ENCODE data around the gene ANK3. TPM values are rescaled to one million over a fixed set of nuclear protein-coding genes. Genes with fewer than 3 reads are reported as not detected.

Gene ANK3
- total and polyA plus RNA-seq, 2 donors from 2014 or later: 38.2 to 214 TPM

- intact Hi-C loops (cut with DNase I): no loop called here
Measured at GRCh38 chr10:60338786-60339185, 50.9 kb downstream of the ANK3 start.

GRCh38 chr10:60338002-60338564, 51.6 kb downstream of the ANK3 start:
- DNase-seq: no peak
- no peak overlapping the region for H3K27ac ChIP-seq (ENCODE audit: low read depth in 2 of 2, low read length in 2 of 2)
- no peaks in the 10 kb centered on the region for H3K9me3 ChIP-seq (ENCODE audit: control insufficient read depth in 2 of 3, insufficient read depth in 1 of 3, low read length in 3 of 3)
- no peaks in the 10 kb centered on the region for H3K4me1 ChIP-seq (ENCODE audit: control insufficient read depth in 2 of 3, insufficient read depth in 2 of 3, low read depth in 1 of 3, low read length in 3 of 3)
- no peaks in the 10 kb centered on the region for H3K36me3 ChIP-seq (ENCODE audit: control insufficient read depth in 2 of 3, insufficient read depth in 3 of 3, low read length in 3 of 3)
- H3K4me3 ChIP-seq (ENCODE audit: low read length in 3 of 3): no peak overlapping the region
- no peak for FAIRE-seq
- no peak overlapping the region for H3K9ac ChIP-seq (ENCODE audit: low read length in 3 of 3)
- no peaks in the 10 kb centered on the region for H3K27me3 ChIP-seq (ENCODE audit: control insufficient read depth, insufficient read depth, low read length)
- TF ChIP-seq CTCF (IDR thresholded peaks at IDR 0.05; ENCODE audit: borderline replicate concordance, extremely low read depth, insufficient read depth): no peak
- intact Hi-C loops (cut with DNase I): no loop called here

More at GRCh38 chr10:60338786-60339185, 50.9 kb downstream of the ANK3 start:
- FAIRE-seq: no peak
- no peaks in the 10 kb centered on the region for H3K27me3 ChIP-seq (ENCODE audit: control insufficient read depth, insufficient read depth, low read length)
- TF ChIP-seq CTCF (IDR thresholded peaks at IDR 0.05; ENCODE audit: borderline replicate concordance, extremely low read depth, insufficient read depth): no peak
- H3K4me1 ChIP-seq (ENCODE audit: control insufficient read depth in 2 of 3, insufficient read depth in 2 of 3, low read depth in 1 of 3, low read length in 3 of 3): no peaks in the 10 kb centered on the region
- no peak overlapping the region for H3K27ac ChIP-seq (ENCODE audit: low read depth in 2 of 2, low read length in 2 of 2)
- H3K9me3 ChIP-seq (ENCODE audit: control insufficient read depth in 2 of 3, insufficient read depth in 1 of 3, low read length in 3 of 3): no peaks in the 10 kb centered on the region
- DNase-seq: no peak
- no peaks in the 10 kb centered on the region for H3K36me3 ChIP-seq (ENCODE audit: control insufficient read depth in 2 of 3, insufficient read depth in 3 of 3, low read length in 3 of 3)
- no peak overlapping the region for H3K9ac ChIP-seq (ENCODE audit: low read length in 3 of 3)
- no peak overlapping the region for H3K4me3 ChIP-seq (ENCODE audit: low read length in 3 of 3)

GRCh38 chr10:60336901-60337630, 52.6 kb downstream of the ANK3 start:
- H3K9me3 ChIP-seq (ENCODE audit: control insufficient read depth in 2 of 3, insufficient read depth in 1 of 3, low read length in 3 of 3): no peaks in the 10 kb centered on the region
- TF ChIP-seq CTCF (IDR thresholded peaks at IDR 0.05; ENCODE audit: borderline replicate concordance, extremely low read depth, insufficient read depth): no peak
- FAIRE-seq: no peak
- H3K4me3 ChIP-seq (ENCODE audit: low read length in 3 of 3): no peak overlapping the region
- H3K9ac ChIP-seq (ENCODE audit: low read length in 3 of 3): no peak overlapping the region
- DNase-seq: no peak
- intact Hi-C loops (cut with DNase I): no loop called here
- no peaks in the 10 kb centered on the region for H3K4me1 ChIP-seq (ENCODE audit: control insufficient read depth in 2 of 3, insufficient read depth in 2 of 3, low read depth in 1 of 3, low read length in 3 of 3)
- H3K27me3 ChIP-seq (ENCODE audit: control insufficient read depth, insufficient read depth, low read length): no peaks in the 10 kb centered on the region
- H3K27ac ChIP-seq (ENCODE audit: low read depth in 2 of 2, low read length in 2 of 2): no peak overlapping the region
- H3K36me3 ChIP-seq (ENCODE audit: control insufficient read depth in 2 of 3, insufficient read depth in 3 of 3, low read length in 3 of 3): no peaks in the 10 kb centered on the region

Measured in kidney (tissue), 14 donors.